NCI-H1092 (cell line): ENCODE data around the gene ACACA.
"Not testable (repeated sequence)": the region's sequence is repeated elsewhere in the genome, so short reads cannot be mapped to it uniquely, and the experiment has no call there.

ENCODE experiments used
- DNase-seq: peaks from one replicate; lab custom pipeline; 2025; lab: John Stamatoyannopoulos, UW

The ACACA gene

GRCh38 chr17:37406635-37407461 lies at the start of gene ACACA, which contains the start of gene TADA2A:
Gene ACACA, minus strand, starts transcription at chr17:37406836. Its CDS starts 537 bp downstream, at chr17:37406299.
Gene TADA2A, plus strand, starts transcription at chr17:37406886. Its CDS starts 4,480 bp downstream, at chr17:37411366.
- peak; percentile 72 for DNase-seq

- DNase-seq: no peak
Measured at GRCh38 chr17:37450112-37450511, 43.5 kb upstream of the ACACA start.

- DNase-seq: no peak
Measured at GRCh38 chr17:37447641-37448040, 41.0 kb upstream of the ACACA start.

- no peak for DNase-seq
Measured at GRCh38 chr17:37446027-37446426, 39.4 kb upstream of the ACACA start.

- DNase-seq: not testable (repeated sequence)
Measured at GRCh38 chr17:37441369-37442014, 34.9 kb upstream of the ACACA start.

- no peak for DNase-seq
Measured at GRCh38 chr17:37440424-37440823, 33.8 kb upstream of the ACACA start.

GRCh38 chr17:37438141-37438540 lies 31.5 kb upstream of the ACACA start:
- DNase-seq: no peak

- DNase-seq: no peak
Measured at GRCh38 chr17:37432671-37433070, 26.0 kb upstream of the ACACA start.

- no peak for DNase-seq
Measured at GRCh38 chr17:37430051-37430627, 23.5 kb upstream of the ACACA start.

GRCh38 chr17:37429453-37429852 lies 22.8 kb upstream of the ACACA start:
- no peak for DNase-seq

- DNase-seq: no peak
Measured at GRCh38 chr17:37429039-37429438, 22.4 kb upstream of the ACACA start.

GRCh38 chr17:37425268-37425667 lies 18.6 kb upstream of the ACACA start:
- no peak for DNase-seq

GRCh38 chr17:37422971-37423625 lies 16.5 kb upstream of the ACACA start:
- no peak for DNase-seq

- DNase-seq: no peak
Measured at GRCh38 chr17:37417852-37418251, 11.2 kb upstream of the ACACA start.

- DNase-seq: no peak
Measured at GRCh38 chr17:37413875-37414519, 7.4 kb upstream of the ACACA start.

- no peak for DNase-seq
Measured at GRCh38 chr17:37410357-37410756, 3.7 kb upstream of the ACACA start.

- DNase-seq: not testable (repeated sequence)
Measured at GRCh38 chr17:37408145-37408479, 1.5 kb upstream of the ACACA start.

GRCh38 chr17:37405955-37406634 lies 541 bp downstream of the ACACA start:
- DNase-seq: no peak

- DNase-seq: not testable (repeated sequence)
Measured at GRCh38 chr17:37405522-37405921, 1.1 kb downstream of the ACACA start.

GRCh38 chr17:37400505-37400904 lies 6.1 kb downstream of the ACACA start:
- DNase-seq: no peak

GRCh38 chr17:37399265-37399803 lies 7.3 kb downstream of the ACACA start:
- no peak for DNase-seq
